Transverse colon (tissue), 4 donors: ENCODE measurements around the gene KIDINS220.

Experiments
- EP300 ChIP-seq: sonication (generic); formaldehyde crosslinking; IDR thresholded peaks from one replicate; pipeline ENCODE4 v1.6.1; 2017; ENCODE audit warnings: antibody characterized with exemption, low read depth
- POLR2A ChIP-seq: fragments of 450-650 bp; IDR thresholded peaks from one replicate; pipeline ENCODE4 v1.6.1; 2016; ENCODE audit warnings: antibody characterized with exemption, mild to moderate bottlenecking, moderate library complexity
- POLR2AphosphoS5 ChIP-seq, 3 donors: sonication (generic); formaldehyde crosslinking; IDR thresholded peaks; one replicate each; pipeline ENCODE4 v1.6.1; 2016; ENCODE audit warnings: antibody characterized with exemption in 3 of 3
- TF ChIP-seq, protein P1 (sequence below), 5 experiments: fragments of 200-600 bp in 3 of 5; fragments of 450-650 bp in 2 of 5; sonication (generic) in 3 of 5; IDR thresholded peaks; 1 replicate in 2 of 5; 2 replicates in 3 of 5; pipeline ENCODE4 v1.5.1; 2016 to 2017; ENCODE audit warnings: antibody characterized with exemption in 5 of 5, inconsistent platforms in 3 of 5, mild to moderate bottlenecking in 2 of 5, moderate library complexity in 1 of 5

DNA sequence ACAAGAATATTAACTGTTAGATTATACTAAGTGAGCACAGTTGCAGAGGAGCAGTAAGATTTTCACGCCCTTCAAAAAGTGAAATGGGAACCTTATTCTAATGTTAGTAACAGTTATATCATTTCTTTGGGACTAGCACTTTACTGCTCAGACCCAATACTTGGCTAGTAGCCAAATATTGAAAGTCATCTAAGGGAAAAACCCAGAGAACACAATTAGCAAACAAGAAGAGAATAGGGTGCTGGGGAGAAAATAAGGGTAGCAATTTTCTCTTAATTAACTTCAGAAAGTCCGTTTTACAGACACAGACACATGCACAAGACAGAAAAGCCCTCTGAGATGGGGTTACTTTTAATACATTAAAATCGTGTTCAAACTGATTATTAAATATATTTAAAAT is 83.8 kb downstream of the KIDINS220 start:
- TF ChIP-seq, protein P1, sequence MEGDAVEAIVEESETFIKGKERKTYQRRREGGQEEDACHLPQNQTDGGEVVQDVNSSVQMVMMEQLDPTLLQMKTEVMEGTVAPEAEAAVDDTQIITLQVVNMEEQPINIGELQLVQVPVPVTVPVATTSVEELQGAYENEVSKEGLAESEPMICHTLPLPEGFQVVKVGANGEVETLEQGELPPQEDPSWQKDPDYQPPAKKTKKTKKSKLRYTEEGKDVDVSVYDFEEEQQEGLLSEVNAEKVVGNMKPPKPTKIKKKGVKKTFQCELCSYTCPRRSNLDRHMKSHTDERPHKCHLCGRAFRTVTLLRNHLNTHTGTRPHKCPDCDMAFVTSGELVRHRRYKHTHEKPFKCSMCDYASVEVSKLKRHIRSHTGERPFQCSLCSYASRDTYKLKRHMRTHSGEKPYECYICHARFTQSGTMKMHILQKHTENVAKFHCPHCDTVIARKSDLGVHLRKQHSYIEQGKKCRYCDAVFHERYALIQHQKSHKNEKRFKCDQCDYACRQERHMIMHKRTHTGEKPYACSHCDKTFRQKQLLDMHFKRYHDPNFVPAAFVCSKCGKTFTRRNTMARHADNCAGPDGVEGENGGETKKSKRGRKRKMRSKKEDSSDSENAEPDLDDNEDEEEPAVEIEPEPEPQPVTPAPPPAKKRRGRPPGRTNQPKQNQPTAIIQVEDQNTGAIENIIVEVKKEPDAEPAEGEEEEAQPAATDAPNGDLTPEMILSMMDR (IDR thresholded peaks at IDR 0.05), result no peak
- no peak for TF ChIP-seq EP300
- no peak for TF ChIP-seq POLR2A
- no peak for TF ChIP-seq POLR2AphosphoS5 (IDR thresholded peaks at IDR 0.05)
